Spleen (tissue), 11 donors: ENCODE data around the gene ABCC5. TPM values are rescaled to one million over a fixed set of nuclear protein-coding genes. Genes with fewer than 3 reads are reported as not detected.

Experiments
- DNase-seq: peaks from one replicate; pipeline ENCODE4 v3.0.0-alpha.2; 2020
- H3K27ac ChIP-seq, 8 donors: fragments of 200-600 bp; sonication (generic) in 7 of 8; 1 replicate in 4 of 8; 2 replicates in 4 of 8; pipeline versions ENCODE4 v1.5.0 to v1.8.0; 2016 to 2021; ENCODE audit warnings: inconsistent platforms in 4 of 8, mild to moderate bottlenecking in 4 of 8, moderate library complexity in 1 of 8
- H3K27me3 ChIP-seq, 7 donors: fragments of 200-600 bp; sonication (generic) in 6 of 7; replicated peaks in 1 of 7; 1 replicate in 4 of 7; 2 replicates in 3 of 7; pipeline versions ENCODE4 v1.5.0 to v1.8.0; 2016 to 2021; ENCODE audit warnings: inconsistent platforms in 3 of 7, mild to moderate bottlenecking in 1 of 7
- H3K36me3 ChIP-seq, 6 donors: fragments of 200-600 bp; sonication (generic) in 5 of 6; 1 replicate in 4 of 6; 2 replicates in 2 of 6; pipeline versions ENCODE4 v1.5.0 to v1.8.0; 2016 to 2021; ENCODE audit warnings: inconsistent platforms in 2 of 6
- H3K4me1 ChIP-seq, 6 donors: fragments of 200-600 bp; sonication (generic) in 5 of 6; 1 replicate in 3 of 6; 2 replicates in 3 of 6; pipeline versions ENCODE4 v1.5.0 to v1.8.0; 2016 to 2021; ENCODE audit warnings: inconsistent platforms in 3 of 6
- H3K4me3 ChIP-seq, 8 donors: fragments of 200-600 bp; sonication (generic) in 7 of 8; 1 replicate in 4 of 8; 2 replicates in 4 of 8; pipeline versions ENCODE4 v1.5.0 to v1.8.0; 2016 to 2021; ENCODE audit warnings: inconsistent platforms in 4 of 8, mild to moderate bottlenecking in 4 of 8, moderate library complexity in 2 of 8
- H3K9me3 ChIP-seq, 8 donors: fragments of 200-600 bp; sonication (generic) in 7 of 8; 1 replicate in 4 of 8; 2 replicates in 4 of 8; pipeline versions ENCODE4 v1.5.0 to v1.8.0; 2016 to 2021; ENCODE audit warnings: inconsistent platforms in 4 of 8
- CTCF ChIP-seq, 11 experiments: fragments of 200-600 bp in 7 of 11; fragments of 450-650 bp in 4 of 11; sonication (generic) in 4 of 11; IDR thresholded peaks in 8 of 11; conservative IDR thresholded peaks in 3 of 11; 1 replicate in 7 of 11; 2 replicates in 4 of 11; pipeline versions ENCODE4 v1.4.0 to v1.8.0; 2016 to 2021; ENCODE audit warnings: antibody characterized with exemption in 11 of 11, inconsistent platforms in 4 of 11, mild to moderate bottlenecking in 1 of 11
- POLR2A ChIP-seq, 3 donors: fragments of 450-650 bp; IDR thresholded peaks; one replicate each; pipeline ENCODE4 v1.5.1; 2017; ENCODE audit warnings: antibody characterized with exemption in 3 of 3, mild to moderate bottlenecking in 1 of 3
- POLR2AphosphoS5 ChIP-seq, 3 donors: sonication (generic); formaldehyde crosslinking; IDR thresholded peaks; one replicate each; pipeline ENCODE4 v1.5.1; 2017; ENCODE audit warnings: antibody characterized with exemption in 3 of 3
- WGBS, 5 donors: extraction: QIAGEN DNeasy Blood & Tissue Kit in 3 of 5; methylation state at CpG; one replicate each; pipeline versions ENCODE4 v1.1.5 to v1.1.7; 2013 to 2018; 5-methylcytosine and 5-hydroxymethylcytosine counted together
- intact Hi-C: fragments of 100-400 bp; cut with DNase I; formaldehyde crosslinking; loops from one replicate; pipeline ENCODE4 v1.15.0; 2023; ENCODE audit warnings: low total_unique reads
- polyA plus RNA-seq, 3 donors: library from polyadenylated mRNA; stranded (reverse); fragments of 200-250 nt; gene quantifications; one replicate each; pipeline ENCODE4 v1.2.1, GENCODE V29; 2013
- total RNA-seq, 7 donors: library from RNA; depleted of rRNA in 3 of 7; stranded (reverse); fragments of >200 nt in 3 of 7; fragmentation: NEBNext Ultra II Directional in 4 of 7; extraction: Animal tissue kit (Norgen Biotek cat#: 25700) in 4 of 7; gene quantifications; one replicate each; pipeline versions ENCODE4 v1.1.0 to v1.2.1, GENCODE V29; 2016 to 2021
- donor health status: healthy with polysubstance abuse.
- donor health status: DM: no; HTN: no; CAD: no; lungs with moderate emphysema.
- donor health status: DM: no; HTN: no; CAD: no.
- donor health status: Bipolar disorder and iron deficiency.
- donor health status: healthy.
- donor health status: DM: no; HTN: no; CAD: no.
- donor health status: DM: yes; HTN: yes; CAD: no.

Gene ABCC5
- total and polyA plus RNA-seq, 10 donors = 19.6 to 112 (median 59.9) TPM

GRCh38 chr3:184004476-184004875 is 13.2 kb downstream of the ABCC5 start:
- WGBS, 5 donors = 74 to 96% (median 85%) methylated on average over 2 of the region's 2 CpGs
- intact Hi-C loops = no loop called here
- no peak for DNase-seq
- H3K27me3 ChIP-seq = no peaks in the 10 kb centered on the region
- H3K36me3 ChIP-seq = peaks cover 0 to 43% (median 2%) of the 10 kb centered on the region in 6 donors
- H3K4me1 ChIP-seq = peaks cover 0 to 46% (median 36%) of the 10 kb centered on the region in 6 donors
- peak overlapping the region in 4 of 8 donors; percentile 28 to 60 (median 43) for H3K27ac ChIP-seq
- no peak overlapping the region for H3K4me3 ChIP-seq
- no peaks in the 10 kb centered on the region for H3K9me3 ChIP-seq
- TF ChIP-seq POLR2AphosphoS5 (IDR thresholded peaks at IDR 0.05) (no peak), POLR2A (IDR thresholded peaks at IDR 0.05) (no peak), CTCF (IDR thresholded peaks at IDR 0.05 in 8 of 11, conservative IDR thresholded peaks at IDR 0.05 in 3 of 11) (no peak)

- 91 to 96% (median 92%) methylated on average over 5 of the region's 5 CpGs for WGBS, 5 donors
These were observed 14.3 kb downstream of the ABCC5 start for GRCh38 chr3:184003187-184003967.

GRCh38 chr3:184002469-184002868 is 15.2 kb downstream of the ABCC5 start:
- no peak overlapping the region for H3K4me3 ChIP-seq
- H3K9me3 ChIP-seq = no peaks in the 10 kb centered on the region
- peaks cover 0 to 39% (median 22%) of the 10 kb centered on the region in 6 donors for H3K4me1 ChIP-seq
- TF ChIP-seq CTCF (IDR thresholded peaks at IDR 0.05 in 8 of 11, conservative IDR thresholded peaks at IDR 0.05 in 3 of 11) = no peak
- TF ChIP-seq POLR2A (IDR thresholded peaks at IDR 0.05) = no peak
- TF ChIP-seq POLR2AphosphoS5 (IDR thresholded peaks at IDR 0.05) = no peak
- intact Hi-C loops = no loop called here
- 93 to 97% (median 93%) methylated on average over 10 to 11 of the region's 11 CpGs for WGBS, 5 donors
- peaks cover 0 to 39% (median 0%) of the 10 kb centered on the region in 6 donors for H3K36me3 ChIP-seq
- no peaks in the 10 kb centered on the region for H3K27me3 ChIP-seq
- peak overlapping the region in 3 of 8 donors; percentile 7 to 26 (median 26) for H3K27ac ChIP-seq
- DNase-seq = no peak

More at GRCh38 chr3:184003187-184003967, 14.3 kb downstream of the ABCC5 start:
- H3K27me3 ChIP-seq = no peaks in the 10 kb centered on the region
- TF ChIP-seq CTCF (IDR thresholded peaks at IDR 0.05 in 8 of 11, conservative IDR thresholded peaks at IDR 0.05 in 3 of 11) (no peak), POLR2AphosphoS5 (IDR thresholded peaks at IDR 0.05) (no peak), POLR2A (IDR thresholded peaks at IDR 0.05) (no peak)
- no peaks in the 10 kb centered on the region for H3K9me3 ChIP-seq
- H3K4me3 ChIP-seq = no peak overlapping the region
- H3K27ac ChIP-seq = peak overlapping the region in 5 of 8 donors; percentile 7 to 37 (median 17)
- peaks cover 0 to 40% (median 0%) of the 10 kb centered on the region in 6 donors for H3K36me3 ChIP-seq
- DNase-seq = no peak
- H3K4me1 ChIP-seq = peaks cover 0 to 42% (median 31%) of the 10 kb centered on the region in 6 donors
- intact Hi-C loops = no loop called here

GRCh38 chr3:184001761-184002160 is 15.9 kb downstream of the ABCC5 start:
- WGBS, 5 donors = 78 to 84% (median 82%) methylated on average over 3 of the region's 3 CpGs
- peaks cover 0 to 32% (median 17%) of the 10 kb centered on the region in 6 donors for H3K4me1 ChIP-seq
- no peak overlapping the region for H3K4me3 ChIP-seq

More at GRCh38 chr3:184001761-184002160, 15.9 kb downstream of the ABCC5 start:
- H3K36me3 ChIP-seq = peaks cover 0 to 39% (median 0%) of the 10 kb centered on the region in 6 donors
- TF ChIP-seq CTCF (IDR thresholded peaks at IDR 0.05 in 8 of 11, conservative IDR thresholded peaks at IDR 0.05 in 3 of 11) (no peak), POLR2AphosphoS5 (IDR thresholded peaks at IDR 0.05) (no peak), POLR2A (IDR thresholded peaks at IDR 0.05) (no peak)
- H3K9me3 ChIP-seq = no peaks in the 10 kb centered on the region
- H3K27ac ChIP-seq = peak overlapping the region in 4 of 8 donors; percentile 0 to 40 (median 22)
- intact Hi-C loops = no loop called here
- no peak for DNase-seq
- H3K27me3 ChIP-seq = no peaks in the 10 kb centered on the region
